Keratinocyte (primary cell): ENCODE measurements around the gene UTF1. TPM values are rescaled to one million over a fixed set of nuclear protein-coding genes. Genes with fewer than 3 reads are reported as not detected.

Experiments used
- DNase-seq: peaks from one replicate; pipeline ENCODE4 v3.0.0-alpha.2; 2011; ENCODE audit warnings: low read depth, missing footprints, low spot score
- FAIRE-seq: peaks from 2 replicates; lab custom pipeline; 2011; peaks lifted over from hg19 to GRCh38; lab: Jason Lieb, UNC
- H2AFZ ChIP-seq: 2 replicates; pipeline ENCODE4 v1.6.0; 2012; ENCODE audit warnings: low read length, control low read depth, inconsistent platforms; ENCODE audit not compliant: control insufficient read depth
- H3K27ac ChIP-seq: 2 replicates; pipeline ENCODE4 v1.5.1; 2011; ENCODE audit warnings: low read length; ENCODE audit not compliant: control insufficient read depth, insufficient read depth
- H3K27me3 ChIP-seq: 3 replicates; pipeline ENCODE4 v1.6.0; 2011; ENCODE audit warnings: low read length; ENCODE audit not compliant: control insufficient read depth, insufficient read depth; ENCODE audit errors: extremely low read depth
- H3K36me3 ChIP-seq, 2 experiments: 2 replicates in 1 of 2; 3 replicates in 1 of 2; pipeline ENCODE4 v1.5.1; 2011; ENCODE audit warnings: low read length in 2 of 2, mild to moderate bottlenecking in 1 of 2; ENCODE audit not compliant: control insufficient read depth in 2 of 2, insufficient read depth in 2 of 2; ENCODE audit errors: extremely low read depth in 1 of 2
- H3K4me1 ChIP-seq: 3 replicates; pipeline ENCODE4 v1.5.1; 2011; ENCODE audit warnings: low read length; ENCODE audit not compliant: control insufficient read depth, insufficient read depth; ENCODE audit errors: extremely low read depth
- H3K4me2 ChIP-seq: 3 replicates; pipeline ENCODE4 v1.6.0; 2011; ENCODE audit warnings: low read depth, low read length; ENCODE audit not compliant: control insufficient read depth, insufficient read depth; ENCODE audit errors: extremely low read depth
- H3K4me3 ChIP-seq, 3 experiments: fragments of 200-600 bp in 1 of 3; sonication (generic) in 1 of 3; 2 replicates in 2 of 3; 3 replicates in 1 of 3; pipeline ENCODE4 v1.5.1; 2011 to 2016; ENCODE audit warnings: low read length in 3 of 3, mild to moderate bottlenecking in 3 of 3, control low read depth in 2 of 3, inconsistent platforms in 1 of 3, low read depth in 1 of 3, mixed read lengths in 1 of 3, mixed run types in 1 of 3, moderate library complexity in 1 of 3; ENCODE audit not compliant: control insufficient read depth in 2 of 3, insufficient read depth in 2 of 3; ENCODE audit errors: extremely low read depth in 1 of 3
- H3K79me2 ChIP-seq: 2 replicates; pipeline ENCODE4 v1.6.0; 2012; ENCODE audit warnings: low read length; ENCODE audit not compliant: control insufficient read depth, insufficient read depth
- H3K9ac ChIP-seq: 3 replicates; pipeline ENCODE4 v1.6.0; 2011; ENCODE audit warnings: low read length; ENCODE audit not compliant: control insufficient read depth, insufficient read depth; ENCODE audit errors: extremely low read depth
- H3K9me1 ChIP-seq: 3 replicates; pipeline ENCODE4 v1.6.0; 2011; ENCODE audit warnings: low read length; ENCODE audit not compliant: control insufficient read depth, insufficient read depth; ENCODE audit errors: extremely low read depth
- H3K9me3 ChIP-seq: 2 replicates; pipeline ENCODE4 v1.5.1; 2012; ENCODE audit warnings: low read depth, low read length; ENCODE audit not compliant: control insufficient read depth
- H4K20me1 ChIP-seq: 3 replicates; pipeline ENCODE4 v1.6.0; 2011; ENCODE audit warnings: low read length; ENCODE audit not compliant: control insufficient read depth, insufficient read depth; ENCODE audit errors: extremely low read depth
- EZH2 ChIP-seq: IDR thresholded peaks from one replicate; pipeline ENCODE4 v1.6.1; 2012; ENCODE audit warnings: inconsistent platforms, mild to moderate bottlenecking, low read length, moderate library complexity
- dilution Hi-C: fragments of 300-500 bp; cut with MboI; formaldehyde crosslinking; loops from one replicate; pipeline ENCODE4 v1.7.0; 2020; ENCODE audit warnings: low sequenced_read_pairs; ENCODE audit not compliant: extremely low pct_ligation_motif_present
- polyA plus RNA-seq, 5 experiments: library from polyadenylated mRNA; depleted of rRNA in 3 of 5; stranded (reverse) in 3 of 5; stranded (forward) in 1 of 5; unstranded in 1 of 5; fragments of >200 nt; gene quantifications; 1 replicate in 1 of 5; 2 replicates in 3 of 5; 3 replicates in 1 of 5; pipeline versions ENCODE4 v1.2.1 to v1.2.3, GENCODE V29; 2011 to 2012; ENCODE audit warnings: missing spikeins in 2 of 5, low read depth in 1 of 5, low replicate concordance in 1 of 5
- TF ChIP-seq, protein P1 (sequence below), 3 experiments: IDR thresholded peaks in 1 of 3; conservative IDR thresholded peaks in 1 of 3; optimal IDR thresholded peaks in 1 of 3; 2 replicates in 2 of 3; 3 replicates in 1 of 3; pipeline versions ENCODE3 to v1.5.1; 2011; ENCODE audit warnings: low read length in 3 of 3, mild to moderate bottlenecking in 3 of 3, moderate library complexity in 2 of 3, control low read depth in 1 of 3, inconsistent platforms in 1 of 3; ENCODE audit not compliant: insufficient read depth in 2 of 3; ENCODE audit errors: extremely low read depth in 1 of 3

Gene UTF1
- polyA plus RNA-seq, 1 donor (not counting 4 experiments of a cell fraction or from before 2014, with no cell fraction given): not detected

DNA sequence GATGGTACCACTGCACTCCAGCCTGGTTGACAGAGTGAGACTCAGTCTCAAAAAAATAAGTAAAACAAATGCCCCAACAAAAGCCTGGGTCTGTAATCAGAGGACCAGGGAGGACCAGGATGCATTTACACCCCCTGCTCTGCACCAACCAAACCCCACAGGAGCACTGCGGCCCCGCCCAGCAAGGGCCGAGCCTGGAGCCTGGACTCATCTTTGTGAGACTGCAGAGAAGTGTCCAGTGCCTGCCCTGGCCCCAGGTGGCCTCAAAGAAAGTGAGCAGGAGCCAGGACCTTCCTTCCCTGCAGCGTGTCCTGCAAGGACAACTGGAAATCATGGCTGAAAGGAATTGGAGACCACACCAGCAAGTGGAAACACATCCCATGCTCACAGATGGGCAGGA is 38.4 kb upstream of the UTF1 start:
- no peaks in the 10 kb centered on the region for H4K20me1 ChIP-seq
- no peaks in the 10 kb centered on the region for H3K36me3 ChIP-seq
- no peaks in the 10 kb centered on the region for H3K9me3 ChIP-seq
- no peaks in the 10 kb centered on the region for H3K4me1 ChIP-seq
- TF ChIP-seq EZH2: no peak
- TF ChIP-seq, protein P1, sequence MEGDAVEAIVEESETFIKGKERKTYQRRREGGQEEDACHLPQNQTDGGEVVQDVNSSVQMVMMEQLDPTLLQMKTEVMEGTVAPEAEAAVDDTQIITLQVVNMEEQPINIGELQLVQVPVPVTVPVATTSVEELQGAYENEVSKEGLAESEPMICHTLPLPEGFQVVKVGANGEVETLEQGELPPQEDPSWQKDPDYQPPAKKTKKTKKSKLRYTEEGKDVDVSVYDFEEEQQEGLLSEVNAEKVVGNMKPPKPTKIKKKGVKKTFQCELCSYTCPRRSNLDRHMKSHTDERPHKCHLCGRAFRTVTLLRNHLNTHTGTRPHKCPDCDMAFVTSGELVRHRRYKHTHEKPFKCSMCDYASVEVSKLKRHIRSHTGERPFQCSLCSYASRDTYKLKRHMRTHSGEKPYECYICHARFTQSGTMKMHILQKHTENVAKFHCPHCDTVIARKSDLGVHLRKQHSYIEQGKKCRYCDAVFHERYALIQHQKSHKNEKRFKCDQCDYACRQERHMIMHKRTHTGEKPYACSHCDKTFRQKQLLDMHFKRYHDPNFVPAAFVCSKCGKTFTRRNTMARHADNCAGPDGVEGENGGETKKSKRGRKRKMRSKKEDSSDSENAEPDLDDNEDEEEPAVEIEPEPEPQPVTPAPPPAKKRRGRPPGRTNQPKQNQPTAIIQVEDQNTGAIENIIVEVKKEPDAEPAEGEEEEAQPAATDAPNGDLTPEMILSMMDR (optimal IDR thresholded peaks at IDR 0.05 in 1 of 3, IDR thresholded peaks at IDR 0.05 in 1 of 3, conservative IDR thresholded peaks at IDR 0.05 in 1 of 3; ENCODE audit: extremely low read depth in 1 of 3, insufficient read depth in 2 of 3, low read length in 3 of 3): no peak
- dilution Hi-C loops: no loop called here
- no peak overlapping the region for H2AFZ ChIP-seq
- no peak overlapping the region for H3K4me2 ChIP-seq
- no peak overlapping the region for H3K27ac ChIP-seq
- FAIRE-seq (no peak), DNase-seq (no peak)
- H3K9me1 ChIP-seq: no peaks in the 10 kb centered on the region
- H3K9ac ChIP-seq: no peak overlapping the region
- H3K79me2 ChIP-seq: no peaks in the 10 kb centered on the region
- no peaks in the 10 kb centered on the region for H3K27me3 ChIP-seq
- no peak overlapping the region for H3K4me3 ChIP-seq

DNA sequence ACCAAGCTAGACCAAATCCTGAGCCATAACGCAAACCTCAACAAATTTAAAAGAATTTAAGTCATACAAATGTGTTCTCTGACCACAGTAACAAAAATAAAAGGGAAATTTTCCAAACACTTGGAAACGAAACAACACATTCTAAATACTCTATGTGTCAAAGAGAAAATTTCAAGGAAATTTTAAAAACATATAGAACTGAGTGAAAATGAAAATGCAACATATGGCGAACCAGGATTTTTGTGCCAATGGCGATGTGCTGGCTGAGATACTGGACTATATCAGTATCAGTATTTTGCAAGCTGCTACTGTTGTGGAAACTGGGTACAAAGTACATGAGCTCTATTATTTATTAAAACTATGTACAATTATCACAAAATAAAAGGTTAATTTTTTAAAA is 35.9 kb upstream of the UTF1 start:
- H2AFZ ChIP-seq: no peak overlapping the region
- H3K9me3 ChIP-seq: no peaks in the 10 kb centered on the region
- no peaks in the 10 kb centered on the region for H3K27me3 ChIP-seq
- no peaks in the 10 kb centered on the region for H3K36me3 ChIP-seq
- no peaks in the 10 kb centered on the region for H3K79me2 ChIP-seq
- DNase-seq (no peak), FAIRE-seq (no peak)
- H3K9ac ChIP-seq: no peak overlapping the region
- H3K4me1 ChIP-seq: no peaks in the 10 kb centered on the region
- no peaks in the 10 kb centered on the region for H4K20me1 ChIP-seq
- H3K9me1 ChIP-seq: no peaks in the 10 kb centered on the region
- TF ChIP-seq, protein P1 (optimal IDR thresholded peaks at IDR 0.05 in 1 of 3, IDR thresholded peaks at IDR 0.05 in 1 of 3, conservative IDR thresholded peaks at IDR 0.05 in 1 of 3; ENCODE audit: extremely low read depth in 1 of 3, insufficient read depth in 2 of 3, low read length in 3 of 3): no peak
- no peak for TF ChIP-seq EZH2
- H3K27ac ChIP-seq: no peak overlapping the region
- no peak overlapping the region for H3K4me3 ChIP-seq
- no peak overlapping the region for H3K4me2 ChIP-seq
- dilution Hi-C loops: no loop called here
